ENCODE measurements around the gene ACOT9.

Gene ACOT9

GRCh38 chrX:23765868-23766267, 22.8 kb upstream of the ACOT9 start:
- DNase-seq (ENCODE audit: low spot score), result no peak
- no peaks in the 10 kb centered on the region for H3K9me3 ChIP-seq (ENCODE audit: severe bottlenecking)
- no peak for ATAC-seq (ENCODE audit: low read depth)
- no peaks in the 10 kb centered on the region for H3K4me1 ChIP-seq (ENCODE audit: insufficient read depth, poor library complexity, severe bottlenecking)
- H3K4me3 ChIP-seq (ENCODE audit: severe bottlenecking), result no peak overlapping the region
- TF ChIP-seq CTCF (IDR thresholded peaks at IDR 0.05; ENCODE audit: poor library complexity, severe bottlenecking), result no peak
- H3K36me3 ChIP-seq (ENCODE audit: low read depth), result no peaks in the 10 kb centered on the region
- H3K27me3 ChIP-seq (ENCODE audit: insufficient read depth, poor library complexity, severe bottlenecking), result no peaks in the 10 kb centered on the region
- peak overlapping the region; percentile 3 for H3K27ac ChIP-seq (ENCODE audit: poor library complexity, severe bottlenecking)

- no peaks in the 10 kb centered on the region for H3K27me3 ChIP-seq (ENCODE audit: insufficient read depth, poor library complexity, severe bottlenecking)
- no peak for TF ChIP-seq CTCF (IDR thresholded peaks at IDR 0.05; ENCODE audit: poor library complexity, severe bottlenecking)
- no peaks in the 10 kb centered on the region for H3K9me3 ChIP-seq (ENCODE audit: severe bottlenecking)
- DNase-seq (ENCODE audit: low spot score) (no peak), ATAC-seq (ENCODE audit: low read depth) (peak; percentile 80)
- H3K36me3 ChIP-seq (ENCODE audit: low read depth), result no peaks in the 10 kb centered on the region
- peak overlapping the region; percentile 3 for H3K27ac ChIP-seq (ENCODE audit: poor library complexity, severe bottlenecking)
- no peaks in the 10 kb centered on the region for H3K4me1 ChIP-seq (ENCODE audit: insufficient read depth, poor library complexity, severe bottlenecking)
- H3K4me3 ChIP-seq (ENCODE audit: severe bottlenecking), result no peak overlapping the region
Measured at GRCh38 chrX:23765449-23765848, 22.4 kb upstream of the ACOT9 start.

GRCh38 chrX:23764188-23764984, 21.3 kb upstream of the ACOT9 start:
- Histone ChIP-seq H3K27ac (ENCODE audit: poor library complexity, severe bottlenecking) (no peak overlapping the region), H3K4me1 (ENCODE audit: insufficient read depth, poor library complexity, severe bottlenecking) (no peaks in the 10 kb centered on the region), H3K4me3 (ENCODE audit: severe bottlenecking) (no peak overlapping the region), H3K9me3 (ENCODE audit: severe bottlenecking) (no peaks in the 10 kb centered on the region), H3K36me3 (ENCODE audit: low read depth) (no peaks in the 10 kb centered on the region), H3K27me3 (ENCODE audit: insufficient read depth, poor library complexity, severe bottlenecking) (no peaks in the 10 kb centered on the region)
- no peak for TF ChIP-seq CTCF (IDR thresholded peaks at IDR 0.05; ENCODE audit: poor library complexity, severe bottlenecking)
- no peak for DNase-seq (ENCODE audit: low spot score)
- no peak for ATAC-seq (ENCODE audit: low read depth)

GRCh38 chrX:23759821-23760220, 16.7 kb upstream of the ACOT9 start:
- TF ChIP-seq CTCF (IDR thresholded peaks at IDR 0.05; ENCODE audit: poor library complexity, severe bottlenecking), result no peak
- Histone ChIP-seq H3K27ac (ENCODE audit: poor library complexity, severe bottlenecking) (no peak overlapping the region), H3K9me3 (ENCODE audit: severe bottlenecking) (no peaks in the 10 kb centered on the region), H3K4me3 (ENCODE audit: severe bottlenecking) (no peak overlapping the region), H3K36me3 (ENCODE audit: low read depth) (no peaks in the 10 kb centered on the region), H3K27me3 (ENCODE audit: insufficient read depth, poor library complexity, severe bottlenecking) (no peaks in the 10 kb centered on the region), H3K4me1 (ENCODE audit: insufficient read depth, poor library complexity, severe bottlenecking) (no peaks in the 10 kb centered on the region)
- DNase-seq (ENCODE audit: low spot score) (no peak), ATAC-seq (ENCODE audit: low read depth) (no peak)

GRCh38 chrX:23756165-23756564, 13.1 kb upstream of the ACOT9 start:
- Histone ChIP-seq H3K36me3 (ENCODE audit: low read depth) (no peaks in the 10 kb centered on the region), H3K4me1 (ENCODE audit: insufficient read depth, poor library complexity, severe bottlenecking) (no peaks in the 10 kb centered on the region), H3K9me3 (ENCODE audit: severe bottlenecking) (no peaks in the 10 kb centered on the region), H3K4me3 (ENCODE audit: severe bottlenecking) (no peak overlapping the region), H3K27ac (ENCODE audit: poor library complexity, severe bottlenecking) (no peak overlapping the region), H3K27me3 (ENCODE audit: insufficient read depth, poor library complexity, severe bottlenecking) (no peaks in the 10 kb centered on the region)
- TF ChIP-seq CTCF (IDR thresholded peaks at IDR 0.05; ENCODE audit: poor library complexity, severe bottlenecking), result peak; percentile 52
- DNase-seq (ENCODE audit: low spot score) (no peak), ATAC-seq (ENCODE audit: low read depth) (no peak)

Measured in RWPE2 (cell line).